ENCODE results near the gene TLE1. TPM values are rescaled to one million over a fixed set of nuclear protein-coding genes. Genes with fewer than 3 reads are reported as not detected.

Gene TLE1
- total and polyA plus RNA-seq, 4 experiments from 2014 or later = 0.49 to 3.8 (median 1.6) TPM

DNA sequence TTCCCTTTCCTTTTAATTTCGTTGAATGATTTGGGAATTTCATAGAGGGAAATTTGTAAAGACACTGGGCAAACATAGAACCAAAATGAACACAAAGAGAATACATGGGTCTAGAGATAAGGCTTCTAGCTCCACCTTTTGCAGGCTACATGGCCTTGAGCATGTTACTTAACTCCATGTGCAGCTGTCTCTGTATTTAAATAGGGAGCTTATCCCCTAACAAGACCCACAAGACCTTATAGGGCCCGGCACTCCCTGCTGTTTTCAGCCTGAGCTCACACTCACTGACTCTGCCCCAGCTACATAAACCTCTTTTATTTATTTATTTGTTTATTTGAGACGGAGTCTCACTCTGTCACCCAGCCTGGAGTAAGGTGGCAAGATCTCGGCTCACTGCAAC is 30.6 kb upstream of the TLE1 start:
- peaks cover 0 to 2% of the 10 kb centered on the region in 2 donors for H3K27me3 Mint-ChIP-seq
- no peaks in the 10 kb centered on the region for H3K36me3 Mint-ChIP-seq
- H3K9me3 Mint-ChIP-seq = peaks cover 0 to 8% (median 3%) of the 10 kb centered on the region in 8 donors
- no peaks in the 10 kb centered on the region for H3K4me1 Mint-ChIP-seq
- Histone ChIP-seq H3K4me1 (ENCODE audit: insufficient read depth, low read length) (no peaks in the 10 kb centered on the region), H3K27ac (ENCODE audit: low read depth, low read length) (no peak overlapping the region), H3K4me3 (ENCODE audit: low read length in 2 of 2) (no peak overlapping the region), H3K27me3 (ENCODE audit: insufficient read depth, low read length) (no peaks in the 10 kb centered on the region), H3K36me3 (ENCODE audit: insufficient read depth, low read length) (no peaks in the 10 kb centered on the region), H3K9me3 (ENCODE audit: control insufficient read depth in 1 of 2, low read length in 2 of 2) (no peaks in the 10 kb centered on the region)
- CTCF ChIA-PET (ENCODE audit: partially characterized antibody) = no interaction called here
- no peak overlapping the region for H3K27ac Mint-ChIP-seq
- no peak for DNase-seq
- no peak overlapping the region for H3K4me3 Mint-ChIP-seq
- intact Hi-C loops (cut with micrococcal nuclease) = no loop called here
- POLR2A ChIA-PET (ENCODE audit: partially characterized antibody) = no interaction called here

DNA sequence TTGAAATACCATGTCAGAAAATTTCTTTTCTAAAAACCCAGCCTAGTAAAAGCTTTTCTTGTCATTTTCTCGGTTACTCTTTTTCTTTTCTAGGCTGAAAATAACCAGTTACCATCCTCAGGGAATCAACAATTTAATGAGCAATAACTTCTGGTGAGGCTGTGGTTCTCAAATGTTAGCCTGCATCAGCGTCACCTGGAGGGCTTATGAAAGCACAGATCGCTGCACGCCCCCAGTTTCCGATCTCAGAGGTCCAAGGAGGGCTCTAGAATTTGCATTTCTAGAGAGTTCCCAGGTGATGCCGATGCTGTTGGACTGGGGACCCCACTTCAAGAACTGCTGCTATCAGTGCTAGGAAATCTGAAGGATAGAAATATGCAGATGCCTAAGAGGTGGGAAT is 28.9 kb upstream of the TLE1 start:
- POLR2A ChIA-PET (ENCODE audit: partially characterized antibody) = no interaction called here

DNA sequence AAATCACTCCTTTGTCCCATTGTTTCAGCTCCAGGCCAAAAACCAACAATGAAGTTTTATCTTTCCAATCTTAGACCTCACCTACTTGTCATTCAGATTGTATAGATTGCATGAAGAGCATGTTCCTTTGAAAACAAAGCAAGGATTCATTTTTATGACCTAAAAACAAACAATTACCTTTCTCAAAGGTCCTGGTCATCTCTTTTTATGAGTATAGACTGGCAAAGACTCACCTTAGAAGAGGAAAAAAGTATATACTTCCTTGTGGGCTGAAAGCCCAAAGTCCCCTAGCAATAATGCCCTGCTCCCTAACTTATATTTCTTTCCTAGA is 28.4 kb upstream of the TLE1 start:
- Histone ChIP-seq H3K27ac (ENCODE audit: low read depth, low read length) (no peak overlapping the region), H3K27me3 (ENCODE audit: insufficient read depth, low read length) (no peaks in the 10 kb centered on the region), H3K9me3 (ENCODE audit: control insufficient read depth in 1 of 2, low read length in 2 of 2) (no peaks in the 10 kb centered on the region), H3K4me3 (ENCODE audit: low read length in 2 of 2) (no peak overlapping the region), H3K36me3 (ENCODE audit: insufficient read depth, low read length) (no peaks in the 10 kb centered on the region), H3K4me1 (ENCODE audit: insufficient read depth, low read length) (no peaks in the 10 kb centered on the region)
- Mint-ChIP-seq H3K4me3 (no peak overlapping the region), H3K27ac (no peak overlapping the region), H3K4me1 (no peaks in the 10 kb centered on the region), H3K9me3 (peaks cover 0 to 8% (median 3%) of the 10 kb centered on the region in 8 donors), H3K27me3 (peaks cover 0 to 2% of the 10 kb centered on the region in 2 donors), H3K36me3 (no peaks in the 10 kb centered on the region)
- ChIA-PET POLR2A (ENCODE audit: partially characterized antibody) (no interaction called here), CTCF (ENCODE audit: partially characterized antibody) (no interaction called here)
- DNase-seq = no peak
- intact Hi-C loops (cut with micrococcal nuclease) = no loop called here

More for the DNA sequence above, 28.9 kb upstream of the TLE1 start:
- intact Hi-C loops (cut with micrococcal nuclease) = no loop called here
- no peaks in the 10 kb centered on the region for H3K36me3 Mint-ChIP-seq
- H3K4me3 ChIP-seq (ENCODE audit: low read length in 2 of 2) = no peak overlapping the region
- no peaks in the 10 kb centered on the region for H3K4me1 Mint-ChIP-seq
- no peak overlapping the region for H3K4me3 Mint-ChIP-seq
- H3K36me3 ChIP-seq (ENCODE audit: insufficient read depth, low read length) = no peaks in the 10 kb centered on the region
- no peaks in the 10 kb centered on the region for H3K9me3 ChIP-seq (ENCODE audit: control insufficient read depth in 1 of 2, low read length in 2 of 2)
- peaks cover 0 to 2% of the 10 kb centered on the region in 2 donors for H3K27me3 Mint-ChIP-seq
- CTCF ChIA-PET (ENCODE audit: partially characterized antibody) = no interaction called here
- H3K4me1 ChIP-seq (ENCODE audit: insufficient read depth, low read length) = no peaks in the 10 kb centered on the region
- no peaks in the 10 kb centered on the region for H3K27me3 ChIP-seq (ENCODE audit: insufficient read depth, low read length)
- no peak overlapping the region for H3K27ac ChIP-seq (ENCODE audit: low read depth, low read length)
- no peak overlapping the region for H3K27ac Mint-ChIP-seq
- no peak for DNase-seq
- peaks cover 0 to 4% (median 3%) of the 10 kb centered on the region in 8 donors for H3K9me3 Mint-ChIP-seq

DNA sequence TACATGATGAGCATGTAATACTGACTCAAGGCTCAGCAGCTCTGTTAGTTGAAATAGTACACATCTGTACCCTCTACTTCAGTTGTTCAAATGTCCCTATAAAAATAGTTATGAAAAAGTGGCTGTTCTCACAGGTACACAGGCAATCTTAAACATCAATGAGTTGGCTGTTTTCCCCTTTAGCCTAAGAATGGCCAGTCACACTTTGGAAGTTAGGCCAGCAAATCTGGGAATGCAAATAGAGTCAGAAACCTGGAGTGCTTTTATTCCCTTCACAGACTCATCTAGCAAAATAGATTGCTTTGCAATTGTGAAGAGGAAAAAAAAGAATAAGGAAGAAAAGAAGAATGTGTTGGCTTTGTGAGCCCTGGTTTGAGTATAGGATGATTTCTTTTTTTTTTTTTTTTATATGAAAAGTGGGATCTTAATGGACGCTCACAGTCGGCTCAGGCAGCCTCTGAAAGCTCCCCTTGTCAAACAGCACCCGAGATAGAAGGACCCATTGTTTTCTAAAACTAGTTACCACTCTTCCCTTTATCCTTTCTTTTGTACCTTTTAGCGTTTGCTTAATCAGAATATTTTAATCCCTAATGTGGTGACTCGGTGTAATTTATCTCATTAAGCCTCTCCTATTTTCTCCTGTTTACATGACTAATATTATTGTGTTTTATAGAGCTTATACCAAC is 27.9 kb upstream of the TLE1 start:
- ChIA-PET CTCF (ENCODE audit: partially characterized antibody) (no interaction called here), POLR2A (ENCODE audit: partially characterized antibody) (no interaction called here)
- Mint-ChIP-seq H3K4me3 (no peak overlapping the region), H3K36me3 (no peaks in the 10 kb centered on the region), H3K27me3 (peaks cover 0 to 2% of the 10 kb centered on the region in 2 donors), H3K27ac (no peak overlapping the region), H3K4me1 (no peaks in the 10 kb centered on the region), H3K9me3 (peaks cover 0 to 8% (median 3%) of the 10 kb centered on the region in 8 donors)
- intact Hi-C loops (cut with micrococcal nuclease) = no loop called here
- H3K9me3 ChIP-seq (ENCODE audit: control insufficient read depth in 1 of 2, low read length in 2 of 2) = no peaks in the 10 kb centered on the region
- H3K36me3 ChIP-seq (ENCODE audit: insufficient read depth, low read length) = no peaks in the 10 kb centered on the region
- no peak overlapping the region for H3K27ac ChIP-seq (ENCODE audit: low read depth, low read length)
- no peaks in the 10 kb centered on the region for H3K27me3 ChIP-seq (ENCODE audit: insufficient read depth, low read length)
- no peak for DNase-seq
- H3K4me3 ChIP-seq (ENCODE audit: low read length in 2 of 2) = no peak overlapping the region
- no peaks in the 10 kb centered on the region for H3K4me1 ChIP-seq (ENCODE audit: insufficient read depth, low read length)

DNA sequence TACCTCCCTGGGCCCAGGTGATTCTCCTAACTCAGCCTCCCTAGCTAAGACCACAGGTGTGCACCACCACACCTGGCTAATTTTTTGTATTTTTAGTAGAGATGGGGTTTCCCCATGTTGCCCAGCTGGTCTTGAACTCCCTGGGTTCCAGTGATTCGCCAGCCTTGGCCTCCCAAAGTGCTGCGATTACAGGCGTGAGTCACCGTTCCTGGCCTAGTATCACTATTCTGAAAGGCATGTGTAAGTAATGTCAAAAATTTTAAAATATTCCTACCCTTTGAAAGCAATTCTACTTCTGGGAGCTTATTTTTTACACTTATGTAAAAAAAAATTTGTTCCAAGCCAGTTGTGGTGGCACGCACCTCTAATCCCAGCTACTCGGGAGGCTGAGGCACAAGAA is 27.1 kb upstream of the TLE1 start:
- Mint-ChIP-seq H3K27ac (no peak overlapping the region), H3K4me3 (no peak overlapping the region), H3K9me3 (peaks cover 0 to 8% (median 1%) of the 10 kb centered on the region in 8 donors), H3K27me3 (peaks cover 0 to 2% of the 10 kb centered on the region in 2 donors), H3K4me1 (no peaks in the 10 kb centered on the region), H3K36me3 (no peaks in the 10 kb centered on the region)
- ChIA-PET CTCF (ENCODE audit: partially characterized antibody) (no interaction called here), POLR2A (ENCODE audit: partially characterized antibody) (no interaction called here)
- intact Hi-C loops (cut with micrococcal nuclease) = no loop called here
- no peak overlapping the region for H3K4me3 ChIP-seq (ENCODE audit: low read length in 2 of 2)
- H3K27me3 ChIP-seq (ENCODE audit: insufficient read depth, low read length) = no peaks in the 10 kb centered on the region
- H3K36me3 ChIP-seq (ENCODE audit: insufficient read depth, low read length) = no peaks in the 10 kb centered on the region
- H3K27ac ChIP-seq (ENCODE audit: low read depth, low read length) = no peak overlapping the region
- DNase-seq = no peak
- H3K9me3 ChIP-seq (ENCODE audit: control insufficient read depth in 1 of 2, low read length in 2 of 2) = no peaks in the 10 kb centered on the region
- H3K4me1 ChIP-seq (ENCODE audit: insufficient read depth, low read length) = no peaks in the 10 kb centered on the region

DNA sequence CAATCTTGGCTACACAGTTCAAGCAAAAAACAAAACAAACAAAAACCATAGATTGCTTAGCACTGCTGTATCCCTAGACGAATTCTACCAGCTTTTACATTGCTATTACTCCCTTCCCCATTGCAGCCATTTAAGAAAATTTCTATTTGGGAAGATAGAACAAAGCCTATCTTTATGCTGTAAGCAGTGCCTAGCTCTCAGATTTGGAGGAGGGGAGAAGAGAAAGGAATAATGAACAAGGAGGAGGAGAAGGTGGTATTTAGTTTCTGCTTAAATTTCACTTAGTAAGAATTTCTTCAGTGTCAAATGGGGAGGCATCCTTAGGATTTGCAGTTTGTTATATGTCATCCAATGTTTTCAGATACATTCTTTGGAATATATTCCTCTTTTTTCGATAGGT is 16.2 kb upstream of the TLE1 start:
- Mint-ChIP-seq H3K4me3 (no peak overlapping the region), H3K9me3 (peaks cover 0 to 4% (median 0%) of the 10 kb centered on the region in 8 donors), H3K4me1 (no peaks in the 10 kb centered on the region), H3K27me3 (no peaks in the 10 kb centered on the region), H3K36me3 (no peaks in the 10 kb centered on the region), H3K27ac (no peak overlapping the region)
- no peaks in the 10 kb centered on the region for H3K36me3 ChIP-seq (ENCODE audit: insufficient read depth, low read length)
- ChIA-PET CTCF (ENCODE audit: partially characterized antibody) (no interaction called here), POLR2A (ENCODE audit: partially characterized antibody) (no interaction called here)
- no peak overlapping the region for H3K4me3 ChIP-seq (ENCODE audit: low read length in 2 of 2)
- intact Hi-C loops (cut with micrococcal nuclease) = no loop called here
- H3K27me3 ChIP-seq (ENCODE audit: insufficient read depth, low read length) = no peaks in the 10 kb centered on the region
- H3K9me3 ChIP-seq (ENCODE audit: control insufficient read depth in 1 of 2, low read length in 2 of 2) = no peaks in the 10 kb centered on the region
- DNase-seq = no peak
- H3K4me1 ChIP-seq (ENCODE audit: insufficient read depth, low read length) = no peaks in the 10 kb centered on the region
- no peak overlapping the region for H3K27ac ChIP-seq (ENCODE audit: low read depth, low read length)

DNA sequence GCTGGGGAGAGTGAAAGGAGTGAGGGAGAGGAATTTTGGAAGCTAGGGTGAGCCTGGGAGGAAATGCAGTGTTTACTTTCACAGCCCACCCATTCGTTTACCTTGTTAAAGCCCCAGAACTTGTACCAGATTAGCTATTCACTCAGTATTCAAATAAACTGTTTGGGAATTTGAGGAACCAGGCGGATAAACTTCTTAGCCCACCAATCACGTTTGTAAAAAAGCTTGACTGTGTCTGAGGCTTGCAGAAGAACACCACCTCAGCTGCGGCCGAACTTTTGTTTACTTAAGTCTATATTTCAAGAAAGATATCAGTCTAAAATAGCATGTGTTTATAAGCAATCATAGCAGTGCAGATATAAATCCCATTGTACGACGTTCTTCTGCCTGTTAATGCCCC is 5.2 kb upstream of the TLE1 start:
- Histone ChIP-seq H3K27me3 (ENCODE audit: insufficient read depth, low read length) (no peaks in the 10 kb centered on the region), H3K4me3 (ENCODE audit: low read length in 2 of 2) (no peak overlapping the region), H3K36me3 (ENCODE audit: insufficient read depth, low read length) (no peaks in the 10 kb centered on the region), H3K27ac (ENCODE audit: low read depth, low read length) (no peak overlapping the region), H3K9me3 (ENCODE audit: control insufficient read depth in 1 of 2, low read length in 2 of 2) (no peaks in the 10 kb centered on the region), H3K4me1 (ENCODE audit: insufficient read depth, low read length) (no peaks in the 10 kb centered on the region)
- Mint-ChIP-seq H3K36me3 (peaks cover 0 to 2% of the 10 kb centered on the region in 2 donors), H3K27ac (no peak overlapping the region), H3K4me3 (no peak overlapping the region), H3K4me1 (peaks cover 0 to 11% (median 9%) of the 10 kb centered on the region in 4 donors), H3K27me3 (peaks cover 5 to 8% of the 10 kb centered on the region in 2 donors), H3K9me3 (peaks cover 0 to 4% (median 0%) of the 10 kb centered on the region in 8 donors)
- POLR2A ChIA-PET (ENCODE audit: partially characterized antibody) = no interaction called here
- CTCF ChIA-PET (ENCODE audit: partially characterized antibody) = no interaction called here
- no peak for DNase-seq
- intact Hi-C loops (cut with micrococcal nuclease) = no loop called here
